ENCODE data around the gene HOXA10. TPM values are rescaled to one million over a fixed set of nuclear protein-coding genes. Genes with fewer than 3 reads are reported as not detected.

Gene HOXA10
- total RNA-seq, 4 donors from 2014 or later, result 24.6 to 61.2 (median 40.0) TPM

DNA sequence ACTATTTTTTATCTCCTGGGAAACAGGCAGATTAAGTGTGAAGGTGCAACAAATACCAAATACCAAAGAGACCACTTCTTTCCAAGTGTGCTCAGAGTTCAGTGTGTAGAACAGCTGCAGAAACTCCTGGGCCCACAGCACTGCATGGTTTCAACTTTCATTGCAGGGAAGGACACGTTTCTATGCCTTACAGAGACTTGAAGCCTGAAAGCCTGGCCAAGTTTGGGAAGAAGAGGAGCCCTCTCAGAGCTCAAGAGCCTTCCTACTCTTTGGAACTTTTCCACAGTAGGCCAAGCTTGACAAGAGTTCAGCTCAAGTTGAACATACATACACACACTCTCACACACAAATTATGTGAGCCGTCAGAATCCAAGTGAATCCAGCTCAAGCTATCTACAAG is 46.1 kb downstream of the HOXA10 start:
- in situ Hi-C loops (cut with MboI; ENCODE audit: low sequenced_read_pairs in 4 of 4) (no loop called here), intact Hi-C loops (cut with DNase I; ENCODE audit: low total_unique reads) (loop anchor here (5.0 kb wide), 1 partner anchor 96 kb away; no protein-coding TSS in a partner anchor)
- Histone ChIP-seq H3K4me1 (peaks cover 41 to 55% of the 10 kb centered on the region in 2 donors), H3K36me3 (no peaks in the 10 kb centered on the region), H3K27me3 (no peaks in the 10 kb centered on the region), H3K9me3 (no peaks in the 10 kb centered on the region), H3K4me3 (no peak overlapping the region), H3K27ac (peak overlapping the region; percentile 88 to 97 (median 95))
- no peak for TF ChIP-seq POLR2A (IDR thresholded peaks at IDR 0.05)
- TF ChIP-seq, protein P1, sequence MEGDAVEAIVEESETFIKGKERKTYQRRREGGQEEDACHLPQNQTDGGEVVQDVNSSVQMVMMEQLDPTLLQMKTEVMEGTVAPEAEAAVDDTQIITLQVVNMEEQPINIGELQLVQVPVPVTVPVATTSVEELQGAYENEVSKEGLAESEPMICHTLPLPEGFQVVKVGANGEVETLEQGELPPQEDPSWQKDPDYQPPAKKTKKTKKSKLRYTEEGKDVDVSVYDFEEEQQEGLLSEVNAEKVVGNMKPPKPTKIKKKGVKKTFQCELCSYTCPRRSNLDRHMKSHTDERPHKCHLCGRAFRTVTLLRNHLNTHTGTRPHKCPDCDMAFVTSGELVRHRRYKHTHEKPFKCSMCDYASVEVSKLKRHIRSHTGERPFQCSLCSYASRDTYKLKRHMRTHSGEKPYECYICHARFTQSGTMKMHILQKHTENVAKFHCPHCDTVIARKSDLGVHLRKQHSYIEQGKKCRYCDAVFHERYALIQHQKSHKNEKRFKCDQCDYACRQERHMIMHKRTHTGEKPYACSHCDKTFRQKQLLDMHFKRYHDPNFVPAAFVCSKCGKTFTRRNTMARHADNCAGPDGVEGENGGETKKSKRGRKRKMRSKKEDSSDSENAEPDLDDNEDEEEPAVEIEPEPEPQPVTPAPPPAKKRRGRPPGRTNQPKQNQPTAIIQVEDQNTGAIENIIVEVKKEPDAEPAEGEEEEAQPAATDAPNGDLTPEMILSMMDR (IDR thresholded peaks at IDR 0.05 in 4 of 5, conservative IDR thresholded peaks at IDR 0.05 in 1 of 5), result no peak
- ATAC-seq (peak; percentile 25 to 75), DNase-seq (peak; percentile 36 to 82)

DNA sequence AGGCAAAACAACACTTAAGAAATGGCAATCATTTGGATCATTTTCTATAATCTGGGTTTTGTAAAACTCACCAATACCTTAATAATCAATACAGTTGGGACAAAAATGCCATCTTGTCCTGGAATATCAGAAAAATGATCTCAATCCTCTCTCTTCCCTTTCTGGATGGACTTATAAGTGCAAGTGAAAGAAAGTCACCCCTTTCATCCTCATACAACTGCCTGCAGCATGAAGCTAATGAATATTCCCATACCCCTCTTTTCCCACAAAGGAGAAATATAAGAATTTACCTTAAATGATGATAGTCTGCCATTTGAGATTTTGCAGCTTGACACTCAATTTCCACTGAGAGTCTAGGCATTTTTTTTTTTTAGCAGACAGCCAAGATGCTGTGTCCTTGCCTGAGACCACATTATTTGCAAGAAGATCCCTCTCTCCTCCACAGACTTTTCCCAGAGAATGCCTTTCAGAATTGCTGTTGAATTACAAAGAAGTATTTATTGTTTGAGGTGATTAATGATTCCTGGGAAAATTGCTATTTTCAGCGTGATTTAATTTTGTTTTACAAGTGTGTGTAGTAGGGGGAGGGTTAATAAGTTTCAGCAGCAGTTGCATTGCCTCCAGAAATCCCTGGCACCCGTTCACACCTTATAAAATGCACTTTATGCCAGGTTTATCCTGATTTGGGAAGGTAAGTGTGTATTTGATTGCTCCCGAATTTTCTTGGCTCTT is 47.4 kb downstream of the HOXA10 start:
- DNase-seq (no peak), ATAC-seq (no peak)
- no peaks in the 10 kb centered on the region for H3K9me3 ChIP-seq
- no peaks in the 10 kb centered on the region for H3K27me3 ChIP-seq
- H3K4me1 ChIP-seq, result peaks cover 41 to 55% of the 10 kb centered on the region in 2 donors
- no peak overlapping the region for H3K4me3 ChIP-seq
- no peaks in the 10 kb centered on the region for H3K36me3 ChIP-seq
- in situ Hi-C loops (cut with MboI; ENCODE audit: low sequenced_read_pairs in 4 of 4), result no loop called here
- H3K27ac ChIP-seq, result peak overlapping the region in 1 of 4 donors; percentile 16
- intact Hi-C loops (cut with DNase I; ENCODE audit: low total_unique reads), result loop anchor here (5.0 kb wide), 1 partner anchor 94 kb away; no protein-coding TSS in a partner anchor
- TF ChIP-seq POLR2A (IDR thresholded peaks at IDR 0.05), result no peak
- TF ChIP-seq, protein P1 (IDR thresholded peaks at IDR 0.05 in 4 of 5, conservative IDR thresholded peaks at IDR 0.05 in 1 of 5), result no peak

DNA sequence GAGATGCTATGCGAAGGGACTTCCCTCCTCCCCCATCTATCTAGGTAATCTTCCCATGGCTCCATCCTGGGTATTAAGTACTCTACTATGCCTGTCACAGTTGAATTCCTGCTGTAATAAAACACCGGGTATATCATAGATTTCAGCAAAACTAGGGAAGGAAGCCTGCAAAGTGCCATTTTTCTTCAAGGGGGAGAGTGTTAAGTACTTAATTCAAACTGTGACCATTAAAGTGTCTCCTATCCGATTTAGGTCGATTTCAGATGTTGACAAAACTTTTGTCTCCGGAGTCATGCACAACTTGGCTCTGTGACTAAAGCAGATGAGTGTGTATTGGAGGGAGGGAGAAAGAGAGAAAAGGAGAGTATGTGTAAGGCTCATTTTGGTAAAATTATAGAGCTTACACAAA is 48.1 kb downstream of the HOXA10 start:
- ATAC-seq (no peak), DNase-seq (no peak)
- Histone ChIP-seq H3K36me3 (no peaks in the 10 kb centered on the region), H3K27me3 (no peaks in the 10 kb centered on the region), H3K9me3 (no peaks in the 10 kb centered on the region), H3K4me1 (peaks cover 36 to 53% of the 10 kb centered on the region in 2 donors), H3K4me3 (no peak overlapping the region), H3K27ac (peak overlapping the region; percentile 16 to 58 (median 45))
- in situ Hi-C loops (cut with MboI; ENCODE audit: low sequenced_read_pairs in 4 of 4), result no loop called here
- intact Hi-C loops (cut with DNase I; ENCODE audit: low total_unique reads), result loop anchor here (5.0 kb wide), 1 partner anchor 94 kb away; no protein-coding TSS in a partner anchor
- TF ChIP-seq POLR2A (IDR thresholded peaks at IDR 0.05), result no peak
- TF ChIP-seq, protein P1 (IDR thresholded peaks at IDR 0.05 in 4 of 5, conservative IDR thresholded peaks at IDR 0.05 in 1 of 5), result no peak

DNA sequence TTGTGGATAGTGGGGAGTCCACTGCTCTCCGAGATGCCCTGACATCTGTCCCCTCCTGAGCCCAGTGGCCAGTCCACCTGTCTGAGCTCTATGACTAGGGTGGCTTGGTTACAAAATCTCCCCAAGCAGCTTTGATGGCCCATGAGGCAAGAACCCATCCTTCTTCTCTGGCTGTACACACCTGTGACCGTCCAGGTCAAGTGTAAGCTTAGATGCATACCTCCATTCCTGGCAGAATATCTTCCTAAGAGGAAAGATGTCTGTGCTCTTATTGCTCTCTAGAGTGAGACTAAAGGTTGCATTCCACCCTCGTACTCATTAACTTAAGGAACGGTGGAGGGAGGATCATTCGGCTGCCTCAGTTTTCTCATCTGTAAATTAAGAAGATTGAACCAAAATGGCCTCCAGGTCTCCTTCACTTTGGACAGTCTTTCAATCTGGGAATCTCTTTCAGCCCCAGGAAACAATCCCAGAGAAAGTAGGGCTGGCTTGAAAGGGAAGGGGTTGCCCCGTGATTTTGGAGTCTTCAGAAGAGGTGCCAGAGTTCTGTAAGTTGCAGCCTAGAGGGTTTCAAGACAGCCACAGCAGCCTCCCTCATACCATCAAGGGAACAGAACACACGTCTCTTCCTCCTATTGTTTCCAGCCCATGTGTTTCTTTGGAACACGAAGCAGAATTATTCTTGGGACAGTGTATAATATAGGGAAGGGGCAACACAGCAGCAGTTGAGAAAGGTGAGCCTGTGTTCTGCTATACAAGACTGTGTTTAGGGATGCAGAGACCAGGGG is 49.0 kb downstream of the HOXA10 start:
- ATAC-seq (no peak), DNase-seq (no peak)
- TF ChIP-seq, protein P1 (IDR thresholded peaks at IDR 0.05 in 4 of 5, conservative IDR thresholded peaks at IDR 0.05 in 1 of 5), result no peak
- peak in 1 of 2 donors; percentile 41 for TF ChIP-seq POLR2A (IDR thresholded peaks at IDR 0.05)
- in situ Hi-C loops (cut with MboI; ENCODE audit: low sequenced_read_pairs in 4 of 4) (no loop called here), intact Hi-C loops (cut with DNase I; ENCODE audit: low total_unique reads) (loop anchor here (5.0 kb wide), 1 partner anchor 93 kb away; no protein-coding TSS in a partner anchor)
- no peaks in the 10 kb centered on the region for H3K27me3 ChIP-seq
- peak overlapping the region; percentile 16 to 58 (median 45) for H3K27ac ChIP-seq
- H3K36me3 ChIP-seq, result no peaks in the 10 kb centered on the region
- no peak overlapping the region for H3K4me3 ChIP-seq
- H3K9me3 ChIP-seq, result no peaks in the 10 kb centered on the region
- H3K4me1 ChIP-seq, result peaks cover 42 to 62% of the 10 kb centered on the region in 2 donors
